ENCODE data around the gene CREBRF. TPM values are rescaled to one million over a fixed set of nuclear protein-coding genes. Genes with fewer than 3 reads are reported as not detected.

Gene CREBRF
- total and polyA plus RNA-seq, 2 of the 4 experiments (the other 2 are of a cell fraction): 3.2 to 16.1 TPM

GRCh38 chr5:173144200-173145176 is 88.3 kb downstream of the CREBRF start, which contains the start of gene BNIP1 (continued):
- TF ChIP-seq CHD1 (IDR thresholded peaks at IDR 0.05; ENCODE audit: low read depth, low read length) (peak; percentile 61), CEBPB (IDR thresholded peaks at IDR 0.05; ENCODE audit: low read depth, low read length) (no peak), MAZ (IDR thresholded peaks at IDR 0.05; ENCODE audit: borderline replicate concordance, low read depth, low read length) (peak; percentile 97), NFE2L2 (IDR thresholded peaks at IDR 0.05; ENCODE audit: low read depth, low read length) (no peak)

- no peak for DNase-seq
- ChIA-PET POLR2A (ENCODE audit: unreplicated experiment) (no interaction called here), CTCF (interaction anchor here (0.6 kb wide), 1 partner anchor 112 kb away, joined by 4 read pairs; no protein-coding TSS in a partner anchor)
- Histone ChIP-seq H4K91ac (ENCODE audit: insufficient read depth, low read depth, low read length) (no peak overlapping the region), H3K4me3 (ENCODE audit: insufficient read depth, low read depth, low read length) (no peak overlapping the region), H3K9me3 (ENCODE audit: control insufficient read depth, insufficient read depth, low read length) (no peaks in the 10 kb centered on the region), H3K56ac (ENCODE audit: extremely low read depth, insufficient read depth, low read length) (no peak overlapping the region), H3K4me1 (ENCODE audit: control insufficient read depth, insufficient read depth, low read length) (no peaks in the 10 kb centered on the region), H2AK5ac (ENCODE audit: low read depth, low read length) (no peak overlapping the region), H4K5ac (ENCODE audit: low read depth, low read length) (no peak overlapping the region), H4K20me1 (ENCODE audit: insufficient read depth, low read length) (no peaks in the 10 kb centered on the region), H3K36me3 (ENCODE audit: control insufficient read depth, insufficient read depth, low read length) (peaks cover 12% of the 10 kb centered on the region), H3K27ac (ENCODE audit: insufficient read depth, low read length) (no peak overlapping the region), H2AFZ (replicated peaks; ENCODE audit: low read length, poor library complexity) (no peak overlapping the region), H3K18ac (ENCODE audit: low read depth, low read length) (no peak overlapping the region), H2BK20ac (ENCODE audit: low read depth, low read length) (no peak overlapping the region), H3K4ac (ENCODE audit: low read depth, low read length) (no peak overlapping the region), H3K9ac (ENCODE audit: low read depth, low read length) (no peak overlapping the region), H3K27me3 (ENCODE audit: control insufficient read depth, insufficient read depth, low read length) (no peaks in the 10 kb centered on the region), H3K23ac (ENCODE audit: low read depth, low read length) (no peak overlapping the region), H3K14ac (replicated peaks; ENCODE audit: low read depth, low read length) (no peak overlapping the region), H3K79me1 (ENCODE audit: low read depth in 1 of 2, low read length in 2 of 2) (peaks cover 13 to 18% of the 10 kb centered on the region in 2 experiments), H2BK5ac (ENCODE audit: low read depth, low read length, poor library complexity, severe bottlenecking) (no peak overlapping the region), H2BK120ac (ENCODE audit: low read depth, low read length) (no peak overlapping the region), H3K9me1 (ENCODE audit: insufficient read depth, low read length) (peaks cover 6% of the 10 kb centered on the region), H4K8ac (ENCODE audit: low read depth in 2 of 2, low read length in 2 of 2) (no peak overlapping the region), H2AK9ac (replicated peaks; ENCODE audit: low read depth, low read length, poor library complexity) (peak overlapping the region; percentile 3), H2BK15ac (ENCODE audit: low read depth, low read length) (no peak overlapping the region), H3K4me2 (ENCODE audit: low read depth, low read length) (no peak overlapping the region)
- TF ChIP-seq POLR2A (IDR thresholded peaks at IDR 0.05; ENCODE audit: low read depth, low read length): no peak
- no peak for TF ChIP-seq CHD1 (IDR thresholded peaks at IDR 0.05; ENCODE audit: low read depth, low read length)
- no peak for TF ChIP-seq NFE2L2 (IDR thresholded peaks at IDR 0.05; ENCODE audit: low read depth, low read length)
- TF ChIP-seq RFX5 (IDR thresholded peaks at IDR 0.05; ENCODE audit: low read depth, low read length): no peak
- no peak for TF ChIP-seq MAFK (IDR thresholded peaks at IDR 0.05; ENCODE audit: low read depth, low read length)
- intact Hi-C loops (cut with micrococcal nuclease): no loop called here
- whole genome bisulfite sequencing, 2 experiments (ENCODE audit: extremely low coverage in 2 of 2, insufficient read length in 1 of 2): no CpG with 5 or more reads among the region's 2 CpGs
- dilution Hi-C loops (cut with HindIII; ENCODE audit: low sequenced_read_pairs, unreplicated experiment): no loop called here
- ATAC-seq (ENCODE audit: low read depth): no peak
- in situ Hi-C loops (cut with MboI; ENCODE audit: low sequenced_read_pairs): loop anchor here (10.0 kb wide), 1 partner anchor 444 kb away; no protein-coding TSS in a partner anchor
- BruUV-seq (replicated peaks): no TSS peak
Observed at GRCh38 chr5:173148354-173148753, 92.2 kb downstream of the CREBRF start.

Data from IMR-90 (cell line).